ENCODE measurements around the gene GPR89B. TPM values are rescaled to one million over a fixed set of nuclear protein-coding genes. Genes with fewer than 3 reads are reported as not detected.
A peak's percentile ranks its signal among the peaks of the same experiment; 100 is the strongest.
"Not testable (repeated sequence)": the region's sequence is repeated elsewhere in the genome, so short reads cannot be mapped to it uniquely, and the experiment has no call there.

The GPR89B gene
- 7.8 and 25.2 TPM in 2 replicates for total RNA-seq (2014; rRNA removed; shearing (Covaris generic))

DNA sequence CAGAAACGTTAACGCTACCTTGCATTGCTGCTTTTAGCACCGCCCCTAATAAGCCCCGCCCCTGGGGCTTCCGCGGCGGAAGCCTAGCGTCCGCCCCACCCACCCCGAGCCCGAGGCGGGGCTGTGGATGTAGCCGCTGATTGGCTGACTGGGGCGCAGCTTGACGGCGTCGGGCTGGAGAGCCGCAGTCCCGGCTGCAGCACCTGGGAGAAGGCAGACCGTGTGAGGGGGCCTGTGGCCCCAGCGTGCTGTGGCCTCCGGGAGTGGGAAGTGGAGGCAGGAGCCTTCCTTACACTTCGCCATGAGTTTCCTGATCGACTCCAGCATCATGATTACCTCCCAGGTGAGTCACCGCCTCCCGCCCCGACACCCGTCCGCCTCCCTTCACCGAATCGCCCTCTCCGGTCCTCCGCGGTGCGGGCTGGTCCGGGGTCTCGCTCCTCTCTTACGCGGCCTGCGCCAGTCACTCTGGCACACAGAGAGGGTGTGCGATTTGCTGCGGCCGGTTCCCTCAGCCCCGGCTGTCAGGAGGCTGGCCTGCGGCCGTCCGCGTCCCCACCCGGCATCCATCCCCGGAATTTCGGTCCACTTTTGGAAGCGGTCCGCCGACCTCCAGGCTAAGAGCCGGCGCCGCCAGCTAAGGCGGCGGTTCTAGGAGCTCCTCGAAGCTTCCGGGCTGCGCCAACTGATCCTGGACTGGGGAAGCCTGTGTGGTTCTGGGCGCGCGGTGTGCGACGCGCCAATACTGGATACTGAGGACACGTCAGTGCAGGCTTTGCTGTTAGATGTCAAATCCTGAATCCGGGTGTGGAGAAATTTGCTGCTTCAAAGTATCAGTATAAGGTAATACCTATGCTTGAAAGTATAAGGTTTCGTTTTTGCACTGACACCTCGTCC is at the start of gene GPR89B:
Gene GPR89B, plus strand, starts transcription at position 185 of the 897 bp plus-strand sequence. Its CDS starts 117 bp downstream, at position 302.
- peak; percentile 76 to 89 for DNase-seq (ENCODE audit: low read depth in 1 of 2, low spot score in 2 of 2)
- not testable (repeated sequence) for H3K27ac ChIP-seq; H3K9me3 ChIP-seq (replicated peaks); H3K4me1 ChIP-seq (replicated peaks); H3K27me3 ChIP-seq (replicated peaks); H3K36me3 ChIP-seq
- peak within 1 kb of the TSS; percentile 44 for H3K4me3 ChIP-seq

- H3K27me3 ChIP-seq (replicated peaks): no peaks in the 10 kb centered on the region; the same call in 1 of the 2 replicates
- no peaks in the 10 kb centered on the region for H3K9me3 ChIP-seq (replicated peaks)
- H3K4me1 ChIP-seq (replicated peaks): no peaks in the 10 kb centered on the region
- no peak overlapping the region for H3K27ac ChIP-seq
- no peak overlapping the region for H3K4me3 ChIP-seq
- H3K36me3 ChIP-seq: no peaks in the 10 kb centered on the region
- no peak for DNase-seq (ENCODE audit: low read depth in 1 of 2, low spot score in 2 of 2)
Observed at GRCh38 chr1:147879911-147880310, 48.3 kb upstream of the GPR89B start.

DNA sequence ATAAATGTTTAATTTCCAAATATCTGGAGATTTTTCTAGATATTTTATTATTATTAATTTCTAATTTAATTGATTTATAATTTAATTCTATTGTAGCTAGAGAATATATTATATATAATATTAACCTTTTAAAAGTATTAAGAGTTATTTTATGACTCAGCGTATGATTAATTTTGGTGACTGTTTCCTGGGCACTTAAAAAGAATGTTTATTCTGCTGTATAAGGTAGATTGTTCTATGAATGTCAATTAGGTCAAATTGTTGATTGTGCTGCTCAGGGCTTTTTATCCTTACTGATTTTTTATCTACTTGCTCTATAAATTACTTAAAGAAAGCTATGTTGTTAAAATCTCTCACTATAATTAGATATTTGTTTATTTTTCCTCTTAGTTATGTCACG is 45.7 kb upstream of the GPR89B start:
- no peaks in the 10 kb centered on the region for H3K4me1 ChIP-seq (replicated peaks)
- no peak overlapping the region for H3K4me3 ChIP-seq
- no peak for DNase-seq (ENCODE audit: low read depth in 1 of 2, low spot score in 2 of 2)
- H3K36me3 ChIP-seq: no peaks in the 10 kb centered on the region
- no peak overlapping the region for H3K27ac ChIP-seq
- H3K9me3 ChIP-seq (replicated peaks): no peaks in the 10 kb centered on the region
- H3K27me3 ChIP-seq (replicated peaks): no peaks in the 10 kb centered on the region; the same call in 1 of the 2 replicates

DNA sequence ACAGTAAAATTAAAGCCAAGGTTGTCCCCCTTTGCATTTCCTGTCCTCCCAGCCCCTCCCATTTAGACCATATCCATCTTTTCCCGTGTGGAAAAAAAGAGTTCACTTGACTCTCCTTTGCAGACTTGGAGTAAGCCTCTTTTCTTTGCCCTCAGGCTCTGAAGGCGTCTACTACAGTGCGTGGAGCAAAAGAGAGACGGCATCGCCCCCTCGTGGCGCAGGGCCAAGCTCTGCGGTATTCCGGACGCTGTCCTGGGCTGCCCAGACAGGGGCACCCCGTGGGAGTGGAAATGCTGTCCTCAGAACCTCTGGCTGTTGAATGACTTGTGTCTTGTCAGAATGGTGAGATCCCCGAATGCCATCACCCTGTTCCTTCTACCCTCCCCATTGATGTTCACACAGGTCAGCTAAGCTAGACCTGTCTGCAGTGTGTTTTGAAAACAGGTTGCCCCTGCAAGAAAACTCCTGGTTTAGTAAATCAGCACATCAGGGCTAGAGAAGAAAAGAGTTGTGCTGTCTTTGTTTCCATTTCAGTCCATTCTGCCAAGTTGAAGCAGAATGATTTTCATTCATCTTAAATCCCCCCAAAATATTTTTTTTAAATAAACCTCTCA is 37.9 kb upstream of the GPR89B start:
- Histone ChIP-seq H3K4me1 (replicated peaks) (no peaks in the 10 kb centered on the region), H3K36me3 (no peaks in the 10 kb centered on the region), H3K9me3 (replicated peaks) (no peaks in the 10 kb centered on the region), H3K27me3 (replicated peaks) (peaks cover 2% of the 10 kb centered on the region), H3K4me3 (no peak overlapping the region), H3K27ac (no peak overlapping the region)
- DNase-seq (ENCODE audit: low read depth in 1 of 2, low spot score in 2 of 2): peak; percentile 40 to 69

DNA sequence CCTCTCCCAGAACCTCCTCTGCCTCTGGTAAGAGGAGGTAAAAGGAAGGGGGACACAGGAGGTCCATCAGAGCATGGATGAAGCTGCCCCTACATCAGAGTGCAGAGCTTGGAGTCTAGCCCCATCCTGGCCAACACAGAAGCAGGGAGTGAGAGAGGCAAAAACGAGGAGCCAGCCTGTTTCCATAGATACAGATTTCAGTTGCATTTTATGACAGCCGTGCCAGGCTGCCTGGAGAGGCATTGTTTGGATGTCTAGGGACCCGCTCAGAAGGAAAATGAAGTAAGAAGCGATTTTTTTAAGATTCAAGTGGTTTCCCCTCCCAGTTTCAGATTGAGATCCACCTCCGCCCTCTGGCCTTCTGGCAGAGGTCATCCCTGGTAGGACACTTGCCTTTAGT is 37.1 kb upstream of the GPR89B start:
- no peak overlapping the region for H3K4me3 ChIP-seq

GRCh38 chr1:147892216-147892615 is 36.0 kb upstream of the GPR89B start:
- H3K9me3 ChIP-seq (replicated peaks): no peaks in the 10 kb centered on the region
- H3K4me1 ChIP-seq (replicated peaks): no peaks in the 10 kb centered on the region
- no peak for DNase-seq (ENCODE audit: low read depth in 1 of 2, low spot score in 2 of 2)
- H3K36me3 ChIP-seq: no peaks in the 10 kb centered on the region
- H3K27ac ChIP-seq: no peak overlapping the region
- peaks cover 2% of the 10 kb centered on the region; the same call in 1 of the 2 replicates for H3K27me3 ChIP-seq (replicated peaks)
- H3K4me3 ChIP-seq: no peak overlapping the region

More for the DNA sequence above, 37.1 kb upstream of the GPR89B start:
- Histone ChIP-seq H3K9me3 (replicated peaks) (no peaks in the 10 kb centered on the region), H3K36me3 (no peaks in the 10 kb centered on the region), H3K27me3 (replicated peaks) (peaks cover 2% of the 10 kb centered on the region; the same call in 1 of the 2 replicates), H3K4me1 (replicated peaks) (no peaks in the 10 kb centered on the region), H3K27ac (no peak overlapping the region)
- no peak for DNase-seq (ENCODE audit: low read depth in 1 of 2, low spot score in 2 of 2)

DNA sequence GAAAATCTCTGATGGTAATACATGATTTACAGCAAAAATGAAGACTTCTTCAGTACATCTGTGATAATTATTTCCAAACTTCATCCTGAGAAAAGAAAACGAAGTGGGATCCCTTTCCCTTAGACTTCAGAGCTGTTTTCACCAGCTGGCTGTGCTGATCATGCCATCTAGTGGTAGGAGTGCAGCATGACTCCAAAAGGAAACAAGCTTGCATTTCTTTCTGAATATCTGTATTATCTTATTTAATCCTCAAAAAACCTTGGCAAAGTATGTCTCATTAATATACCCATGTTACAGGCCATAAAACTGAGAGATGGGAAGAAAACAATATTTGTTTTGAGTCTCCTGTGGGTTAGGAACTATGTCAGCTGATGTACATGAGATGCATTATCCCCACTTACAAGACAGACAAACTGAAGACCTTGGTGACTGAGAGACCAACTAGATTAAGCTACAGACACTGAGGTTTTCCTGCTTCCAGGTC is 35.4 kb upstream of the GPR89B start:
- Histone ChIP-seq H3K27me3 (replicated peaks) (peaks cover 2% of the 10 kb centered on the region; the same call in 1 of the 2 replicates), H3K9me3 (replicated peaks) (no peaks in the 10 kb centered on the region), H3K4me3 (no peak overlapping the region), H3K4me1 (replicated peaks) (no peaks in the 10 kb centered on the region), H3K27ac (no peak overlapping the region), H3K36me3 (no peaks in the 10 kb centered on the region)
- DNase-seq (ENCODE audit: low read depth in 1 of 2, low spot score in 2 of 2): peak in 1 of 2 experiments; percentile 45

DNA sequence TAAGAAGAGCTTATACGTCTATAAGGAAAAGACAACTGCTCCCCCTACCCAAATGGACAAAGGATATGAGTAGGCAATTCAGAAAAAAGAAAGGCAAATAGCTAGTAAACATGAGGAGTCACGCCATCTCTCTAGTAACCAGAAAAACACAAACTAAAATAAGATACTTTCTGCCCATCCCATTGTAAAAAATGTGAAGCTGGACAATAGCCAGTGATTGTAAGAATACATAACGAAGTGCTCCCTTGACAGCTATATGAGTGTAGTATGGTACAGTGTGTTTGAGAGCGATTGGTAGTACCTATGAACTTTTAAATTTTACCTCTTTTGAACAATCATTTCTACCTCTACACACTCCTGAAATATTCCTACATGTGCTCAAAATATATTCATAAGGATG is 33.1 kb upstream of the GPR89B start:
- Histone ChIP-seq H3K27me3 (replicated peaks) (peaks cover 2% of the 10 kb centered on the region; the same call in 1 of the 2 replicates), H3K9me3 (replicated peaks) (no peaks in the 10 kb centered on the region), H3K36me3 (no peaks in the 10 kb centered on the region), H3K27ac (no peak overlapping the region), H3K4me3 (no peak overlapping the region), H3K4me1 (replicated peaks) (no peaks in the 10 kb centered on the region)
- no peak for DNase-seq (ENCODE audit: low read depth in 1 of 2, low spot score in 2 of 2)

- DNase-seq (ENCODE audit: low read depth in 1 of 2, low spot score in 2 of 2): no peak
- Histone ChIP-seq H3K36me3 (no peaks in the 10 kb centered on the region), H3K4me1 (replicated peaks) (no peaks in the 10 kb centered on the region), H3K4me3 (no peak overlapping the region), H3K9me3 (replicated peaks) (no peaks in the 10 kb centered on the region), H3K27ac (no peak overlapping the region), H3K27me3 (replicated peaks) (peaks cover 2% of the 10 kb centered on the region; the same call in 1 of the 2 replicates)
Observed at GRCh38 chr1:147897029-147897752, 31.0 kb upstream of the GPR89B start.

DNA sequence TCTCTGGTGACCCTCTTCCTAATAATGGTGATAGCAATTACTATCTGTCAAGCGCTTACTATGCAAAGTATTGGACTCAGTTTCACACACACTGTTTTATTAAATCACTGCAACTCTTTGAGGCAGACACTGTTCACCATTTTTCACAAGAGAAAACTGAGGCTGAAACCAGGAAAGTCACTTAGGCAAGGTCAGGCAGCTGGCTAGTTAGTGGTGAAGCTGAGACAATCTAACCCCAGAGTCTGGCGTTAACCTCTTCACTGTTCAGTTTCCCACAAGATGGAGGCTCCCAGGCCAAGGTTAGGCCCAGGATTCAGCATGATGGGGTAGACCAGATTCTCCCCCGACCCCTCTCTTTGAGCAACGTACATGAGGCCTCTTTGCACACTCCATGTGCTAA is 30.4 kb upstream of the GPR89B start:
- H3K27ac ChIP-seq: no peak overlapping the region
- no peaks in the 10 kb centered on the region for H3K36me3 ChIP-seq
- H3K27me3 ChIP-seq (replicated peaks): peaks cover 2% of the 10 kb centered on the region; the same call in 1 of the 2 replicates
- no peak for DNase-seq (ENCODE audit: low read depth in 1 of 2, low spot score in 2 of 2)
- H3K9me3 ChIP-seq (replicated peaks): no peaks in the 10 kb centered on the region
- H3K4me3 ChIP-seq: no peak overlapping the region
- H3K4me1 ChIP-seq (replicated peaks): no peaks in the 10 kb centered on the region

DNA sequence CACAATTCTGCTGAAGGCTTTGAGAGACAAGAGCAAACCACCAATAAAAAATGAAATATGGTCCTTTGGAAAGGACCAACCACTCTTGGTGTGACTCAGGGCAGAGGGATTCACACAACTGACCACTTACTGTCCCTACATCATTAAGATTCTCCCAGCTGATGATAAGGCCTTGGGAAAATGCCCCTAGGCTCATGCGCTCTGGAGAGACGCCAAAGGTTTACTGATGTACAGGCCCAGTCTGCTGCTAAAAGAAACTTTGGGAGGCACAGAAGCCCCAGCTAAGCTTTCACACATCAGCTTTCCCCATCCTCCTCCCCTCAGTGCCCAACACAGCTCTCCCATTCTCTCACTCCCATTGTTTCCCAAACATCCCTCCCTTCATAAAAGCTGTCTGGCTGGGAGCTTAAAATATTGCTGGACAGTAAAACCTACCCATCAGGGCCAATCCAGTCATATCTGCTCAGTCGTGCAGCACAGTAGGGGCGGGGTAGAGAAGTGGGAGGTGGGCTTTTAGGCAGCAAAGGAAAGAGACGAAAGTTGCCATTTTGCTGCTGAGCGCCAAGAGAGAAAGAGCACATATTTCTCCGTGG is 25.9 kb upstream of the GPR89B start, which contains the start of gene GJA8:
Gene GJA8, plus strand, starts transcription at position 543 of the 593 bp plus-strand sequence. CDS start 5,161 bp downstream, outside the sequence.
- Histone ChIP-seq H3K9me3 (replicated peaks) (no peaks in the 10 kb centered on the region), H3K27ac (no peak within 1 kb of the TSS), H3K36me3 (no peaks in the 10 kb centered on the region), H3K27me3 (replicated peaks) (no peaks in the 10 kb centered on the region), H3K4me3 (no peak within 1 kb of the TSS), H3K4me1 (replicated peaks) (no peaks in the 10 kb centered on the region)
- DNase-seq (ENCODE audit: low read depth in 1 of 2, low spot score in 2 of 2): no peak

DNA sequence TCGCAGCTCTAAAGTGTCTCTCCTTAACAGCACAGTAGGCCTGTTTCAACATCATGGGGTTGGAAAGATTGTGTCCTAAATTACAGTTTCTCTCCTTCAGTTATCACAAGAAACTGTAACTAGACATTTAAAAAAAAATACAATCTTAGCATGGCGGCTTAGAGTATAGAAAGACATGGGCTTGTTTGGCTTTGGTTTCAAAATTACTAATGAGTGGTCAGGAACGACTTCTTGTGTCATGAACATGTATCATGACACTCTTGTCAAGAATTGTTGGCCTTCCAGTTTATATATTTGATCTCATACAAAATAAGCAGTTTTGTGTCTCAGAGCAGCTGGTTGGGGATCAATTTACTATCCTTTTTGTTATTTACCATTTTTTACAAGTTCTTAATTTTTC is 23.5 kb upstream of the GPR89B start:
- H3K9me3 ChIP-seq (replicated peaks): no peaks in the 10 kb centered on the region
- no peak overlapping the region for H3K4me3 ChIP-seq
- H3K36me3 ChIP-seq: no peaks in the 10 kb centered on the region
- H3K27ac ChIP-seq: no peak overlapping the region
- no peaks in the 10 kb centered on the region for H3K27me3 ChIP-seq (replicated peaks)
- H3K4me1 ChIP-seq (replicated peaks): no peaks in the 10 kb centered on the region
- no peak for DNase-seq (ENCODE audit: low read depth in 1 of 2, low spot score in 2 of 2)

Measured in SJSA1 (cell line).